D721Med (cell line): Measurements from ENCODE around the gene NRP2.

ENCODE experiments used
- DNase-seq: peaks from one replicate; pipeline ENCODE4 v3.0.0; 2011; ENCODE audit warnings: low spot score; ENCODE audit not compliant: insufficient read length
- FAIRE-seq: peaks from 2 replicates; lab custom pipeline; 2011; peaks lifted over from hg19 to GRCh38; lab: Jason Lieb, UNC
- TF ChIP-seq, protein P1 (sequence below): IDR thresholded peaks from 2 replicates; pipeline ENCODE4 v1.5.1; 2012; ENCODE audit warnings: mild to moderate bottlenecking, control low read depth; ENCODE audit not compliant: insufficient read depth; ENCODE audit errors: missing control alignments

Gene NRP2

DNA sequence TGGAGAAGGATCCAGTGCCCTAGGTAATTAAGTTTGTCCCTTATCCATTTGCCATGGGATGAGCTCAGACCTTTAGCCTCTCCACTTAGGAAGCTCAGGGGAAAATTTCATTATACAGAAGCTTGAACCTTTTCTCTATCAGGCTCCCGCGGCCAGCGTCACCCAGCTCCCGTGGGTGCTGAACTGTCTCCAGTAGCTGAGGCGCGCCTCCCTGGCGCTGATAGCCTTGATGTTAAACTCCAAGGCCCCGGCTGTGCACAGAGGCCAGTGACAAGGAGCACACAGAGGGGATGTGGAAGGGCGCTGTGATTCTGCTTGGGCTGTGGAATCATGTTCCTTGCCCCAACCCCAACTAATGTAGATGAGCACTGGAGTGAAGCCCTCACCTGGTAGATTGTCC, 50.8 kb downstream of the NRP2 start:
- FAIRE-seq = no peak
- DNase-seq = no peak
- TF ChIP-seq, protein P1, sequence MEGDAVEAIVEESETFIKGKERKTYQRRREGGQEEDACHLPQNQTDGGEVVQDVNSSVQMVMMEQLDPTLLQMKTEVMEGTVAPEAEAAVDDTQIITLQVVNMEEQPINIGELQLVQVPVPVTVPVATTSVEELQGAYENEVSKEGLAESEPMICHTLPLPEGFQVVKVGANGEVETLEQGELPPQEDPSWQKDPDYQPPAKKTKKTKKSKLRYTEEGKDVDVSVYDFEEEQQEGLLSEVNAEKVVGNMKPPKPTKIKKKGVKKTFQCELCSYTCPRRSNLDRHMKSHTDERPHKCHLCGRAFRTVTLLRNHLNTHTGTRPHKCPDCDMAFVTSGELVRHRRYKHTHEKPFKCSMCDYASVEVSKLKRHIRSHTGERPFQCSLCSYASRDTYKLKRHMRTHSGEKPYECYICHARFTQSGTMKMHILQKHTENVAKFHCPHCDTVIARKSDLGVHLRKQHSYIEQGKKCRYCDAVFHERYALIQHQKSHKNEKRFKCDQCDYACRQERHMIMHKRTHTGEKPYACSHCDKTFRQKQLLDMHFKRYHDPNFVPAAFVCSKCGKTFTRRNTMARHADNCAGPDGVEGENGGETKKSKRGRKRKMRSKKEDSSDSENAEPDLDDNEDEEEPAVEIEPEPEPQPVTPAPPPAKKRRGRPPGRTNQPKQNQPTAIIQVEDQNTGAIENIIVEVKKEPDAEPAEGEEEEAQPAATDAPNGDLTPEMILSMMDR = no peak

DNA sequence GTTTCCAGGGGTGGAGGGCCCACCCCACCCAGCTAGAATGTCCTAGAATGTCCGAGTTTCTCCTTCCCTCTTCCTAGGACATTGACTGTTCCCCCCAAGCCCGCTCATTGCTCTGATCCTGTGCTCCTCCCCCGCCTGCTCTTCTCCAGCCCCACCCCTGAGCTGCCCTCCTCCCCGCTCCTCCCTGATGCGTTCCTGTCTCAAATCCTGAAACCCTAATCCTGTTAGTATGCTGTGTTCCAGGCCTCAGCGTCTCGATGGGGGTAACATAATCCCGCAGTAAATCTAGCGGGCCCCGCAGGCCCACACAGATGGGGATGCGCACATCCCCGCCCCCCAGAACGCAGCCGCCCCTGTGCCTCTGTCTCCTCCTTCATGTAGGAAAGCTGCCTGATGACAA, 51.3 kb downstream of the NRP2 start:
- TF ChIP-seq, protein P1 = no peak
- peak; percentile 46 for FAIRE-seq
- peak; percentile 68 for DNase-seq

DNA sequence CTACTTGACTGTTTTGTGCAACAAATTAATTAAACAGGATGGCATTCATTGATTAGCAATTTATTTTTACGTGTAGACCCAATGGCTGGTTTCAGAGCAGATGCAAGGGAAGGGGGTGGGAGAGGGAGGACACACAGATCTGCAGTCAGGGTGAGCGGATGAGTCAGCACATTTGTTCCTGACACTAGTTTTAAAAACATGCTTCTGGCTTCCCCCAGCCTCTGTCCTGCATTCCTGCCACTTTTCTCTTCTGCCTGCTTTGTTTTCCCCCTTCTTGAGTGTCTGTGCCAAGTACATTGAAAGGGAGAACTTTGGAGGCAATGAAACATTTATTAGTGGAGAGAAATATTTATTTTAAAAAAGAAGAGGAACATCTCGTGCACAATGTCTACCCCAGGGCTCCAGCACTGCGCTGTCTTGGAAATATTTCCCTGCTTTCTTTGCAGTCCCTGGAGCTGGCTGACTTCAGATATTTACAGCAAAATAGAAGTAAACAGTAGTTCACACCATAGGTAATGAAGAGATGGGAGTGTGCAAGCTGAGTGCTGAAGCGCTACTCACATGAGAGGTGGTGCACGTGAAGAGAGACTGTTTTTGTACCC, 52.2 kb downstream of the NRP2 start:
- DNase-seq (no peak), FAIRE-seq (no peak)
- TF ChIP-seq, protein P1 = no peak

DNA sequence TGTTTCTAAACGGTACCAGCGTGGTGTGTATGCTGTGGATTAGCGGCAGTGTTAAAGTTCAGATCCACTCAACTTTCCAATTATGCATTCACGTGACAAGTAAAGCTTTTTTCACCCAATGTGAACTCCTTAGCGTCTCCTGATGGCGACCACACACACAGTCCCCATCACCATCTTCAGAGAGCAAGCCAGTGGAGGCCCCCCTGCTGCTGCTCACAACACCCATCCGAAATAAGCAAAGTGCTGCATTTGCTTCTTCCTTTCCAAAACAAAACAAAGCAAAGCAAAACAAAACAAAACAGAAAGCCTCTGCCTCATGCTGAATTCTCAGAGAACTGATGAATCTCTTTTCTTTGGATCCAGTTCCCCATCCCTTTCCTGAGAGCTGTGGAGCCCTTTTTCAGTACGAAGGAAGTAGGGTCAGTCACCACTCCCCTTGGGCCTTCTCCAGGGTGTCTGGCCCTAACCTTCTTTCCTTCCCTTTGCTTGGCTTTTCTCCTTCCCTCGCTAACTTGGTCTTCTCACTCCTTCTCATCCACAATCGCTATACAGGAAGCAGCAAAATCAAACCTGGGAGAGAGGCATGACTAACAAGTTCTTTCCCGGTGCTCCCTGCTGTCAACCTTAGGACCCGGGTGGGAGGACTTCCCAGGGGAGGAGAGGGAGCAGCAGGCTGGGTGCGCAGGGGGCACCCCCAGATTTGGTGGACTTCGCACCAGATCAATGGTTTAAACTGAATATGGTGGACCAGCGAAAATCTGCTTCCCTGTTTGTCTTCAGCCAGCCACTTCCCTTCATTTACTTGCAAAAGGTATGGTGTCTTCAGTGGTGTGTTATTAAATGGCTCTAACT, 56.0 kb downstream of the NRP2 start:
- FAIRE-seq (no peak), DNase-seq (no peak)
- TF ChIP-seq, protein P1 = no peak

DNA sequence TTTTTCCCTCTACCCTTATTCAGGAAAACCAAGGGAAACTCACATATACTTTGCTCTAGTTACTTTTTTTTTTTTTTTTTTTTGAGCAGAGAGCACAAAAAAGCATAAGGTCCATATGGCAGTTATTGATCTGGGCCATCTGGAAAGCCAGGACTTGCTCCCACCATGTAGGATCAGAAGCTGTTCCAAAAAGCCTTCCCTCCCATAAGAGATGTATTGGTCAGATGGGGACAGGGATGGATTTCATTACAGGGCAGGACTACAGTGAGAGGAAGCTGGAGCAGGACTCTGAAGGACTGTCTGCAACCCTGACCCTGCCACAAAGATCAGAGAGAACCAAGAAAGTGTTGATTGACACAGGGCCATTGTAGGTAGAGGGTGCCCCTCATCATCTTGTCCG, 57.3 kb downstream of the NRP2 start:
- TF ChIP-seq, protein P1 = no peak
- FAIRE-seq (no peak), DNase-seq (no peak)

DNA sequence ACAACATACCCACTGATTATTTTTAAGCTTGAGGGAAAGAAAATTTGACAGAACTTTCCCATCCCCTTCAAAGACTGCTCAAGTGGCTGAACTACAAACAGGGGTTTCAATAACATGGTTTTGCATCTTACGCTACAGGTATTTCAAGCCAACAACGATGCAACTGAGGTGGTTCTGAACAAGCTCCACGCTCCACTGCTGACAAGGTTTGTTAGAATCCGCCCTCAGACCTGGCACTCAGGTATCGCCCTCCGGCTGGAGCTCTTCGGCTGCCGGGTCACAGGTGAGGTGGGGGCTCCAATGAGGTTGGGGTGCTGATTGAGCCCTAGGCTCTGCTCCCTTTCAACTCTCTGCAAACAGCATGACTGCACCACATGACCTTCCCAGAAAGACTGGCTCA, 58.1 kb downstream of the NRP2 start:
- no peak for FAIRE-seq
- TF ChIP-seq, protein P1 = no peak
- DNase-seq = no peak

DNA sequence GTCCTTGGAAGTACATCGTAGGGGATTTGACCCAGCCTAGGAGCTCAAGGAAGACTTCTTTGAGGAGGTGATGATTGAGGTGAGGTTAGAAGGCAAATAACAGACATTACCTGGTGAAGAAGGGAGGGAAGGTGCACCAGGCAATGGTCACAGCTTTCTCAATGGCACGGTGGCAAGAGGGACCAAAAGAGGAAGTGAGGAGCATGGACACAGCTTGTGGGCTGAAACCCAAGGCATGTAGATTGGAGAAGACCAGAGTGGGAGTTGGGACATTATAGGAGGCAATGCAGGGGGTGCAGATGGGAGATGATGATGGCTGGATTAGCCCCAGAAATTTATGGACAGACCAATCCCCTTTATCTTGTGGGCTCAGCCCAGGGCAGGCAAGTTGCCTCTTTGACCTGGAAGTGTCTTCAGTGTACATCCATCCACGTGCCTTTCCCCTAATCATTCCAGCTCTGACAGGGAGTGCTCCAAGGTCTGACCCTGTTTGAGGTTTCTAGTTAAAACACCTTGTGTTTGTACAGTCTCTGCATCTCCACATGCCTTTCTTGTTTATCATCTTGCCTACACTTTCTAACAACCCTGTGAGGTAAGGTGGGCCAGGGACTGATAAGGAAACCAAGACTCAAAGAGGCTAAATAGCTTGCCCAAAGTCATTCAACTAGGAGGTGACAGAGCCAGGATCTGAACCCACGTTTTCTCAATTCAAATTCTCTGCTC, 59.1 kb downstream of the NRP2 start:
- DNase-seq (no peak), FAIRE-seq (no peak)
- TF ChIP-seq, protein P1 = no peak
